ENCODE measurements around the gene KDM7A. TPM values are rescaled to one million over a fixed set of nuclear protein-coding genes. Genes with fewer than 3 reads are reported as not detected.
A peak's percentile ranks its signal among the peaks of the same experiment; 100 is the strongest.

KDM7A gene
- total and polyA plus RNA-seq, 9 of the 15 experiments (the other 6 are each of a cell fraction or from before 2014, with no cell fraction given): 0.90 to 8.4 (median 7.0) TPM

DNA sequence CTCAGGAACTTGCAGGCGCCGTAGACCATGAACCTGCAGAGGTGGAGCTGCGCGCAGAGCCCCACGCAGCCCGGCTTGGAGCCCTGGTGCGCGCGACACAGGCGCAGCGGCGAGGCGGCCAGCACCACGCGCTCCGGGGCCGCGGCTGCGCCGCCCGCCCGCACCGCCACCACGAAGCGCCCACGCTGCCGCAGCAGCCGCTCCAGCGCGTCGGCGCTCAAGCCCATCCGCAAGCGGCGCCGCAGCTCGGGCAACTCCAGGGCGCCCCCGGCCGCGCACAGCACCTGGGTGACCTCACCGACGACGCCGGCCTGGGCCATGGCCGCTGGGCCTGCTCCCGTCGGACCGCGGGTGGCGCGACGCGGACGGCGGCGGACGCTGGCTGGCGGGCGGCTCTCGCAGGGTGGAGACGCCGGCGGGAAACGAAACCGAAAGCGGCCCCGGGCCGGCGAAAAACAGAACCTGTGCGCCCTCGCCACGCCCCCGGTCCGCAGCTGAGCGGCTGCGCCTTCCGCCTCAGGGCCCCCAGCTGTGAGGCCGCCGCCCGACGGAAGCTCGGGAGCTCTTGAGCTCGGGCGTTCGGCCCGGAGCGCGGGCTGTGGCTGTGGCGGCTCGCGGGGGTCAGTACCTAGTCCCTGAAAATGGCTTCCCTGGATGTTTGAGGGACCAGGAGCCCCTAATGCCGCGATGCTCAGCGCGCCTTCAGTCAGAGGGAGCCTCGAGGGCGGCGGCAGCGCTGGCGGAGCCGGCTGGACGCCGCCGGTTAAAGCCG, 114.1 kb downstream of the KDM7A start, which contains the start of gene PARP12 (continued):
- TF ChIP-seq REST (IDR thresholded peaks at IDR 0.05; ENCODE audit: borderline replicate concordance) (peak; percentile 97), REST (CRISPR knock-in tag; IDR thresholded peaks at IDR 0.05; ENCODE audit: low read depth) (0 out of 2 replicates have a peak, but pooled peaks have one; percentile 35), RAD51 (IDR thresholded peaks at IDR 0.05; ENCODE audit: borderline replicate concordance, low read depth) (no peak), PHF8 (IDR thresholded peaks at IDR 0.05; ENCODE audit: borderline replicate concordance, low read length) (peak; percentile 95; the same call in 1 of the 2 replicates), ADNP (tag; IDR thresholded peaks at IDR 0.05) (no peak), SRSF9 (IDR thresholded peaks at IDR 0.05; ENCODE audit: borderline replicate concordance, low read depth, low read length) (no peak), ZNF143 (CRISPR knock-in tag; IDR thresholded peaks at IDR 0.05) (no peak), RBM14 (IDR thresholded peaks at IDR 0.05; ENCODE audit: borderline replicate concordance, insufficient read depth, low read depth, low read length) (0 out of 2 replicates have a peak, but pooled peaks have one; percentile 16), CHD2 (IDR thresholded peaks at IDR 0.05; ENCODE audit: low read depth, low read length) (no peak; the same call in 1 of the 2 replicates), JUND (IDR thresholded peaks at IDR 0.05; ENCODE audit: borderline replicate concordance, low read depth, low read length) (peak; percentile 67; the same call in 1 of the 2 replicates), JUND (tag; IDR thresholded peaks at IDR 0.05; ENCODE audit: borderline replicate concordance, low read depth, low read length) (peak; percentile 70; the same call in 1 of the 3 replicates), HCFC1 (IDR thresholded peaks at IDR 0.05; ENCODE audit: low read depth, low read length) (peak; percentile 66), ZNF184 (CRISPR knock-in tag; IDR thresholded peaks at IDR 0.05) (no peak), GTF2A2 (tag; IDR thresholded peaks at IDR 0.05) (peak; percentile 62; the same call in 1 of the 2 replicates)
- TF ChIP-seq, protein P1, sequence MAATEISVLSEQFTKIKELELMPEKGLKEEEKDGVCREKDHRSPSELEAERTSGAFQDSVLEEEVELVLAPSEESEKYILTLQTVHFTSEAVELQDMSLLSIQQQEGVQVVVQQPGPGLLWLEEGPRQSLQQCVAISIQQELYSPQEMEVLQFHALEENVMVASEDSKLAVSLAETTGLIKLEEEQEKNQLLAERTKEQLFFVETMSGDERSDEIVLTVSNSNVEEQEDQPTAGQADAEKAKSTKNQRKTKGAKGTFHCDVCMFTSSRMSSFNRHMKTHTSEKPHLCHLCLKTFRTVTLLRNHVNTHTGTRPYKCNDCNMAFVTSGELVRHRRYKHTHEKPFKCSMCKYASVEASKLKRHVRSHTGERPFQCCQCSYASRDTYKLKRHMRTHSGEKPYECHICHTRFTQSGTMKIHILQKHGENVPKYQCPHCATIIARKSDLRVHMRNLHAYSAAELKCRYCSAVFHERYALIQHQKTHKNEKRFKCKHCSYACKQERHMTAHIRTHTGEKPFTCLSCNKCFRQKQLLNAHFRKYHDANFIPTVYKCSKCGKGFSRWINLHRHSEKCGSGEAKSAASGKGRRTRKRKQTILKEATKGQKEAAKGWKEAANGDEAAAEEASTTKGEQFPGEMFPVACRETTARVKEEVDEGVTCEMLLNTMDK (IDR thresholded peaks at IDR 0.05; ENCODE audit: borderline replicate concordance, insufficient read depth, low read depth, low read length, poor library complexity, severe bottlenecking): peak; percentile 44
- TF ChIP-seq, protein P2, sequence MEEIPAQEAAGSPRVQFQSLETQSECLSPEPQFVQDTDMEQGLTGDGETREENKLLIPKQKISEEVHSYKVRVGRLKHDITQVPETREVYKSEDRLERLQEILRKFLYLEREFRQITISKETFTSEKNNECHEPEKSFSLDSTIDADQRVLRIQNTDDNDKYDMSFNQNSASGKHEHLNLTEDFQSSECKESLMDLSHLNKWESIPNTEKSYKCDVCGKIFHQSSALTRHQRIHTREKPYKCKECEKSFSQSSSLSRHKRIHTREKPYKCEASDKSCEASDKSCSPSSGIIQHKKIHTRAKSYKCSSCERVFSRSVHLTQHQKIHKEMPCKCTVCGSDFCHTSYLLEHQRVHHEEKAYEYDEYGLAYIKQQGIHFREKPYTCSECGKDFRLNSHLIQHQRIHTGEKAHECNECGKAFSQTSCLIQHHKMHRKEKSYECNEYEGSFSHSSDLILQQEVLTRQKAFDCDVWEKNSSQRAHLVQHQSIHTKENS (CRISPR knock-in tag; IDR thresholded peaks at IDR 0.05): no peak

Data from K562 (cell line).